NCI-H82 treated with DMSO at 0.1 percent for 48 hours (cell line): Measurements from ENCODE around the gene STIM1.
"Not testable (repeated sequence)": the region's sequence is repeated elsewhere in the genome, so short reads cannot be mapped to it uniquely, and the experiment has no call there.

Experiments used
- DNase-seq: peaks from one replicate; lab custom pipeline; 2025; ENCODE audit not compliant: unreplicated experiment; lab: John Stamatoyannopoulos, UW

Gene STIM1

GRCh38 chr11:3879967-3880542 lies 24.6 kb downstream of the STIM1 start:
- DNase-seq, result no peak

- DNase-seq, result no peak
Measured at GRCh38 chr11:3880724-3881123, 25.3 kb downstream of the STIM1 start.

- DNase-seq, result no peak
Measured at GRCh38 chr11:3882655-3883054, 27.2 kb downstream of the STIM1 start.

- no peak for DNase-seq
Measured at GRCh38 chr11:3885855-3886254, 30.4 kb downstream of the STIM1 start.

GRCh38 chr11:3886985-3887384 lies 31.5 kb downstream of the STIM1 start:
- no peak for DNase-seq

GRCh38 chr11:3888876-3889275 lies 33.4 kb downstream of the STIM1 start:
- DNase-seq, result no peak

GRCh38 chr11:3890014-3890413 lies 34.5 kb downstream of the STIM1 start:
- no peak for DNase-seq

- DNase-seq, result no peak
Measured at GRCh38 chr11:3890806-3891205, 35.3 kb downstream of the STIM1 start.

GRCh38 chr11:3891751-3892150 lies 36.3 kb downstream of the STIM1 start:
- DNase-seq, result no peak

- DNase-seq, result no peak
Measured at GRCh38 chr11:3892156-3892555, 36.7 kb downstream of the STIM1 start.

GRCh38 chr11:3893311-3893710 lies 37.8 kb downstream of the STIM1 start:
- DNase-seq, result no peak

GRCh38 chr11:3894128-3894731 lies 38.8 kb downstream of the STIM1 start:
- DNase-seq, result no peak

GRCh38 chr11:3896644-3897043 lies 41.2 kb downstream of the STIM1 start:
- no peak for DNase-seq

- DNase-seq, result not testable (repeated sequence)
Measured at GRCh38 chr11:3900230-3900629, 44.8 kb downstream of the STIM1 start.

GRCh38 chr11:3901249-3902025 lies 46.0 kb downstream of the STIM1 start:
- DNase-seq, result no peak

- no peak for DNase-seq
Measured at GRCh38 chr11:3902441-3902840, 47.0 kb downstream of the STIM1 start.

GRCh38 chr11:3903207-3903896 lies 47.9 kb downstream of the STIM1 start:
- no peak for DNase-seq

- DNase-seq, result no peak
Measured at GRCh38 chr11:3904228-3904627, 48.8 kb downstream of the STIM1 start.

GRCh38 chr11:3905080-3905953 lies 49.9 kb downstream of the STIM1 start:
- no peak for DNase-seq

GRCh38 chr11:3906166-3906565 lies 50.7 kb downstream of the STIM1 start:
- no peak for DNase-seq

GRCh38 chr11:3907590-3907989 lies 52.1 kb downstream of the STIM1 start:
- DNase-seq, result no peak
